ENCODE results near the gene TRMT112. TPM values are rescaled to one million over a fixed set of nuclear protein-coding genes. Genes with fewer than 3 reads are reported as not detected.

TRMT112 gene
- total and polyA plus RNA-seq, 10 of the 15 experiments (the other 5 are each of a cell fraction or from before 2014, with no cell fraction given), result 212 to 455 (median 308) TPM

DNA sequence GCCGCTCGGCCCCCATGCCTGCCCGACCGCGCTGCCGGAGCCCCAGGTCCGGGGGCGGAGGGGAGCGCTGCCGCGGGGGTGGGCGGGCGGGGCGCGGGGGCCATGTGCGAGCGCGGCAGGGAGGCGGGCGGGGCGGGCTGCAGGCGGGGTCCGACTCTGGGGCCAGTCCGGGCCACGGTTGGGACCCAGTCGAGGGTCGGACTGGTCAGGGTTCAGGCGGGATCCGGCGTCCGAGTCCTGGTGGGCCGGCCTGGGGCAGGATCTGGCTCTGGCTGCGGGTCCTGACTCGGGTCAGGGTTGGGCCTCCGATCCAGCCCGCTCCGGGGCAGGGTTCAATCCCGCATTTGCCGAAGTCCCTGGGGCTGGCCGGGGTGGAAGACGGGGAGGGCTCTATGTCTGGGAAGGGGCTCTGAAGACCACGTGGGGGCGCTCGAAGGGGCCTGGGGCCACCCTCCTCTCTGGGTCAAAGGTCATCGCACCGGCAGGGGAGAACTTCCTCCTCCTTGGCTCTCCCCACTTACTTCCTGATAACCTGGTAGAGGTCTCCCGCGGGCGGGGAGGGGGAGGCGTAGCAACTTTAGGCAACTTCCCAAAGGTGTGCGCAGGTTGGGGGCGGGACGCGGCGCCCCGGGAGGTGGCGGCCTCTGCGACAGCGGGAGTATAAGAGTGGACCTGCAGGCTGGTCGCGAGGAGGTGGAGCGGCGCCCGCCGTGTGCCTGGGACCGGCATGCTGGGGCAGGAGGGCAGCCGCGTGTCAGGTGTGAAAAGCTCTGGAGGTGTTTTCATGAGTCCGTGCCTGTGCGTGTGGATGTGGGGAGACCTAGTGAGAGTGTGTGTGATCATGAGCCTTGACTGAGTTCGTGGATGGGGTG lies 11.4 kb downstream of the TRMT112 start (continued):
- TF ChIP-seq, protein P1, sequence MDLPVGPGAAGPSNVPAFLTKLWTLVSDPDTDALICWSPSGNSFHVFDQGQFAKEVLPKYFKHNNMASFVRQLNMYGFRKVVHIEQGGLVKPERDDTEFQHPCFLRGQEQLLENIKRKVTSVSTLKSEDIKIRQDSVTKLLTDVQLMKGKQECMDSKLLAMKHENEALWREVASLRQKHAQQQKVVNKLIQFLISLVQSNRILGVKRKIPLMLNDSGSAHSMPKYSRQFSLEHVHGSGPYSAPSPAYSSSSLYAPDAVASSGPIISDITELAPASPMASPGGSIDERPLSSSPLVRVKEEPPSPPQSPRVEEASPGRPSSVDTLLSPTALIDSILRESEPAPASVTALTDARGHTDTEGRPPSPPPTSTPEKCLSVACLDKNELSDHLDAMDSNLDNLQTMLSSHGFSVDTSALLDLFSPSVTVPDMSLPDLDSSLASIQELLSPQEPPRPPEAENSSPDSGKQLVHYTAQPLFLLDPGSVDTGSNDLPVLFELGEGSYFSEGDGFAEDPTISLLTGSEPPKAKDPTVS (IDR thresholded peaks at IDR 0.05; ENCODE audit: low read depth, low read length), result no peak
- no peak for TF ChIP-seq POLR2AphosphoS2 (IDR thresholded peaks at IDR 0.05; ENCODE audit: low read depth, low read length)
- TF ChIP-seq NR2C1 (IDR thresholded peaks at IDR 0.05), result peak; percentile 96
- peak; percentile 67 for TF ChIP-seq NR2C2 (IDR thresholded peaks at IDR 0.05; ENCODE audit: borderline replicate concordance, control insufficient read depth, insufficient read length, low read depth)
- TF ChIP-seq, protein P2, sequence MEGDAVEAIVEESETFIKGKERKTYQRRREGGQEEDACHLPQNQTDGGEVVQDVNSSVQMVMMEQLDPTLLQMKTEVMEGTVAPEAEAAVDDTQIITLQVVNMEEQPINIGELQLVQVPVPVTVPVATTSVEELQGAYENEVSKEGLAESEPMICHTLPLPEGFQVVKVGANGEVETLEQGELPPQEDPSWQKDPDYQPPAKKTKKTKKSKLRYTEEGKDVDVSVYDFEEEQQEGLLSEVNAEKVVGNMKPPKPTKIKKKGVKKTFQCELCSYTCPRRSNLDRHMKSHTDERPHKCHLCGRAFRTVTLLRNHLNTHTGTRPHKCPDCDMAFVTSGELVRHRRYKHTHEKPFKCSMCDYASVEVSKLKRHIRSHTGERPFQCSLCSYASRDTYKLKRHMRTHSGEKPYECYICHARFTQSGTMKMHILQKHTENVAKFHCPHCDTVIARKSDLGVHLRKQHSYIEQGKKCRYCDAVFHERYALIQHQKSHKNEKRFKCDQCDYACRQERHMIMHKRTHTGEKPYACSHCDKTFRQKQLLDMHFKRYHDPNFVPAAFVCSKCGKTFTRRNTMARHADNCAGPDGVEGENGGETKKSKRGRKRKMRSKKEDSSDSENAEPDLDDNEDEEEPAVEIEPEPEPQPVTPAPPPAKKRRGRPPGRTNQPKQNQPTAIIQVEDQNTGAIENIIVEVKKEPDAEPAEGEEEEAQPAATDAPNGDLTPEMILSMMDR (IDR thresholded peaks at IDR 0.05 in 2 of 3, conservative IDR thresholded peaks at IDR 0.05 in 1 of 3; ENCODE audit: control insufficient read depth in 2 of 3, extremely low read depth in 1 of 3, insufficient read depth in 1 of 3, low read depth in 3 of 3, low read length in 3 of 3), result peak; percentile 47 to 55 (median 52)
- TF ChIP-seq POLR2A (IDR thresholded peaks at IDR 0.05; ENCODE audit: low read depth, low read length), result peak; percentile 82
- no peak; the same call in 1 of the 2 replicates for TF ChIP-seq MTA3 (IDR thresholded peaks at IDR 0.05; ENCODE audit: borderline replicate concordance, low read length)
- TF ChIP-seq RB1 (IDR thresholded peaks at IDR 0.05; ENCODE audit: borderline replicate concordance), result no peak
- TF ChIP-seq SREBF1 (IDR thresholded peaks at IDR 0.05; ENCODE audit: low read length), result no peak
- TF ChIP-seq POLR2AphosphoS5 (IDR thresholded peaks at IDR 0.05; ENCODE audit: low read length), result 0 out of 2 replicates have a peak, but pooled peaks have one; percentile 30
- TF ChIP-seq, protein P3, sequence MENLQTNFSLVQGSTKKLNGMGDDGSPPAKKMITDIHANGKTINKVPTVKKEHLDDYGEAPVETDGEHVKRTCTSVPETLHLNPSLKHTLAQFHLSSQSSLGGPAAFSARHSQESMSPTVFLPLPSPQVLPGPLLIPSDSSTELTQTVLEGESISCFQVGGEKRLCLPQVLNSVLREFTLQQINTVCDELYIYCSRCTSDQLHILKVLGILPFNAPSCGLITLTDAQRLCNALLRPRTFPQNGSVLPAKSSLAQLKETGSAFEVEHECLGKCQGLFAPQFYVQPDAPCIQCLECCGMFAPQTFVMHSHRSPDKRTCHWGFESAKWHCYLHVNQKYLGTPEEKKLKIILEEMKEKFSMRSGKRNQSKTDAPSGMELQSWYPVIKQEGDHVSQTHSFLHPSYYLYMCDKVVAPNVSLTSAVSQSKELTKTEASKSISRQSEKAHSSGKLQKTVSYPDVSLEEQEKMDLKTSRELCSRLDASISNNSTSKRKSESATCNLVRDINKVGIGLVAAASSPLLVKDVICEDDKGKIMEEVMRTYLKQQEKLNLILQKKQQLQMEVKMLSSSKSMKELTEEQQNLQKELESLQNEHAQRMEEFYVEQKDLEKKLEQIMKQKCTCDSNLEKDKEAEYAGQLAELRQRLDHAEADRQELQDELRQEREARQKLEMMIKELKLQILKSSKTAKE (IDR thresholded peaks at IDR 0.05; ENCODE audit: low read depth, poor library complexity, severe bottlenecking), result no peak
- TF ChIP-seq BHLHE40 (IDR thresholded peaks at IDR 0.05; ENCODE audit: borderline replicate concordance in 1 of 2, low read depth in 2 of 2, low read length in 1 of 2), result no peak; a peak in 2 of 4 replicates
- TF ChIP-seq NBN (IDR thresholded peaks at IDR 0.05), result peak; percentile 47; the same call in 1 of the 2 replicates
- TF ChIP-seq NFYA (IDR thresholded peaks at IDR 0.05; ENCODE audit: borderline replicate concordance, low read depth, low read length), result no peak
- no peak for TF ChIP-seq EP300 (IDR thresholded peaks at IDR 0.05; ENCODE audit: borderline replicate concordance in 1 of 2, control insufficient read depth in 1 of 2, low read depth in 2 of 2, low read length in 2 of 2)
- TF ChIP-seq HDGF (IDR thresholded peaks at IDR 0.05), result peak; percentile 76; the same call in 1 of the 2 replicates
- 0 out of 2 replicates have a peak, but pooled peaks have one; percentile 45 for TF ChIP-seq MXI1 (IDR thresholded peaks at IDR 0.05; ENCODE audit: low read depth, low read length)
- no peak for TF ChIP-seq RAD21 (IDR thresholded peaks at IDR 0.05; ENCODE audit: insufficient read depth, low read depth, low read length)
- 0 out of 2 replicates have a peak, but pooled peaks have one; percentile 15 for TF ChIP-seq TCF3 (IDR thresholded peaks at IDR 0.05; ENCODE audit: borderline replicate concordance, insufficient read depth, low read depth, low read length)
- no peak for TF ChIP-seq CHD4 (IDR thresholded peaks at IDR 0.05)
- TF ChIP-seq PAX5 (IDR thresholded peaks at IDR 0.05; ENCODE audit: borderline replicate concordance, low read depth, low read length), result 0 out of 2 replicates have a peak, but pooled peaks have one; percentile 17
- no peak for TF ChIP-seq STAT3 (IDR thresholded peaks at IDR 0.05; ENCODE audit: low read depth, low read length)
- no peak for TF ChIP-seq YY1 (IDR thresholded peaks at IDR 0.05; ENCODE audit: low read depth, low read length)
- TF ChIP-seq MEF2B (IDR thresholded peaks at IDR 0.05; ENCODE audit: partially characterized antibody, poor library complexity, severe bottlenecking), result no peak
- TF ChIP-seq KAT2A (conservative IDR thresholded peaks at IDR 0.05; ENCODE audit: control insufficient read depth, low read depth, low read length), result no peak

All from GM12878 (cell line).